Measurements from ENCODE around the gene TOMM6. TPM values are rescaled to one million over a fixed set of nuclear protein-coding genes. Genes with fewer than 3 reads are reported as not detected.

Gene TOMM6
- 35.2 and 55.0 TPM in 2 replicates for total RNA-seq

- peak; percentile 94 for TF ChIP-seq CTCF (IDR thresholded peaks at IDR 0.05; ENCODE audit: insufficient read depth, low read length, severe bottlenecking)
- no peaks in the 10 kb centered on the region for H3K27me3 ChIP-seq (ENCODE audit: control insufficient read depth, insufficient read depth, low read length)
- peak; percentile 18 for FAIRE-seq
- DNase-seq (ENCODE audit: low read depth), result peak; percentile 86
- peak within 1 kb of the TSS; percentile 94 for H3K4me3 ChIP-seq (ENCODE audit: low read depth, low read length)
- peaks cover 6% of the 10 kb centered on the region for H3K36me3 ChIP-seq (ENCODE audit: control insufficient read depth, insufficient read depth, low read length)
These were observed at the start of gene TOMM6 for GRCh38 chr6:41787219-41787917. TOMM6 (plus strand) TSS chr6:41787694; CDS start chr6:41787698, 4 bp downstream.

GRCh38 chr6:41739041-41739440, 48.5 kb upstream of the TOMM6 start:
- no peak for TF ChIP-seq CTCF (IDR thresholded peaks at IDR 0.05; ENCODE audit: insufficient read depth, low read length, severe bottlenecking)
- Histone ChIP-seq H3K27me3 (ENCODE audit: control insufficient read depth, insufficient read depth, low read length) (no peaks in the 10 kb centered on the region), H3K4me3 (ENCODE audit: low read depth, low read length) (no peak overlapping the region), H3K36me3 (ENCODE audit: control insufficient read depth, insufficient read depth, low read length) (no peaks in the 10 kb centered on the region)
- DNase-seq (ENCODE audit: low read depth), result no peak
- no peak for FAIRE-seq

- Histone ChIP-seq H3K36me3 (ENCODE audit: control insufficient read depth, insufficient read depth, low read length) (no peaks in the 10 kb centered on the region), H3K27me3 (ENCODE audit: control insufficient read depth, insufficient read depth, low read length) (no peaks in the 10 kb centered on the region), H3K4me3 (ENCODE audit: low read depth, low read length) (no peak overlapping the region)
- FAIRE-seq (no peak), DNase-seq (ENCODE audit: low read depth) (no peak)
- no peak for TF ChIP-seq CTCF (IDR thresholded peaks at IDR 0.05; ENCODE audit: insufficient read depth, low read length, severe bottlenecking)
These were observed 46.9 kb upstream of the TOMM6 start for GRCh38 chr6:41740366-41741162.

GRCh38 chr6:41741625-41742490, 45.6 kb upstream of the TOMM6 start:
- no peak for FAIRE-seq
- no peak for DNase-seq (ENCODE audit: low read depth)
- TF ChIP-seq CTCF (IDR thresholded peaks at IDR 0.05; ENCODE audit: insufficient read depth, low read length, severe bottlenecking), result no peak
- no peaks in the 10 kb centered on the region for H3K27me3 ChIP-seq (ENCODE audit: control insufficient read depth, insufficient read depth, low read length)
- no peaks in the 10 kb centered on the region for H3K36me3 ChIP-seq (ENCODE audit: control insufficient read depth, insufficient read depth, low read length)
- no peak overlapping the region for H3K4me3 ChIP-seq (ENCODE audit: low read depth, low read length)

- no peak for FAIRE-seq
- TF ChIP-seq CTCF (IDR thresholded peaks at IDR 0.05; ENCODE audit: insufficient read depth, low read length, severe bottlenecking), result no peak
- no peaks in the 10 kb centered on the region for H3K36me3 ChIP-seq (ENCODE audit: control insufficient read depth, insufficient read depth, low read length)
- DNase-seq (ENCODE audit: low read depth), result no peak
- H3K27me3 ChIP-seq (ENCODE audit: control insufficient read depth, insufficient read depth, low read length), result no peaks in the 10 kb centered on the region
- H3K4me3 ChIP-seq (ENCODE audit: low read depth, low read length), result no peak overlapping the region
These were observed 43.9 kb upstream of the TOMM6 start for GRCh38 chr6:41743406-41744235.
